Renal cortex interstitium (tissue), 11 donors: ENCODE data around the gene PIK3C2G. TPM values are rescaled to one million over a fixed set of nuclear protein-coding genes. Genes with fewer than 3 reads are reported as not detected.
A peak's percentile ranks its signal among the peaks of the same experiment; 100 is the strongest.

Experiments
- DNase-seq, 11 donors: peaks; one replicate each; pipeline ENCODE4 v3.0.0-alpha.2; 2013; ENCODE audit warnings: low read depth in 9 of 11, low spot score in 4 of 11; ENCODE audit errors: extremely low read depth in 1 of 11
- polyA plus RNA-seq, 3 donors: library from polyadenylated mRNA; unstranded; fragments of 120-200 nt; gene quantifications; one replicate each; pipeline ENCODE4 v1.2.1, GENCODE V29; 2013; ENCODE audit not compliant: insufficient read length in 3 of 3

Gene PIK3C2G
- polyA plus RNA-seq, 3 donors, result 3.0 to 6.2 (median 3.1) TPM

- DNase-seq, result no peak
These were observed 61.8 kb downstream of the PIK3C2G start for GRCh38 chr12:18323159-18323558.

GRCh38 chr12:18327036-18327435, 65.7 kb downstream of the PIK3C2G start:
- no peak for DNase-seq

DNA sequence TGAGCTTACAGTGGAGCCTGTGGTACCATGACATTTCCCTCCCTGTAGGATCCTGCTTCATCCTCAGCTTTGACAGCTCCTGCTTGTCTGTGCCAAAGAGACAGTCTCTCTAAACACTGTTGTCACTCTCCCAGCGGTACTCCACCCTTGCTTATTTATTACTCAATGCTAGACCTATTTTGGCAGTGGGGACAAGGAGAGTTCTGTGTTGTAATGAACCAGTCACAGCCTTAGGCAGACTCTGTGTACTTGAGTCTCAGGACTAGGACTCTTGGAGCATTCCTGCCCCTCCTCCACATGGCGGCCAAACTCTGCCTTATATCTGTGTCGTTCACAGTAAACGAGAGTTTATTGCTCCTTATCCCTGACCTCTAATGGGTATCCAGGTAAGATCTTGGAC, 70.9 kb downstream of the PIK3C2G start:
- DNase-seq, result no peak

DNA sequence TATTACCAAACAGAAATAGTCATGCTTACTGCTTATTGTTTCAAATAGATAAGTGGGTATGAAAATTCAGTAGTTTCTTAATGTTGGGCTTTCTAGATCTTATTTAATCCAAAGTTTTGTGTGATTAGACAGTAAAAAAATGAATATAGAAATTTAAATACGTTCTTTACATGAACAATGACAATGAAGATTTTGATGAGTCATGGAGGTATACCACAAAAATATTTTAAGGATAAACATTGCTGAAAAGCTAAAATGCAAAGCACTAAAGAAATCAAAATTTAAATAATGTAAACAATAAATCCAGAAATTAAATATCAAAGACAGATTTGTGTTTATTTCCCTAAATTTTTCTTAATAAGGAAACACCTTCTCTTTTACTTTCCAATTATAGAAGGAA, 78.3 kb downstream of the PIK3C2G start:
- no peak for DNase-seq

- DNase-seq, result no peak
These were observed 78.9 kb downstream of the PIK3C2G start for GRCh38 chr12:18340186-18340585.

GRCh38 chr12:18340786-18341185, 79.5 kb downstream of the PIK3C2G start:
- DNase-seq, result no peak

DNA sequence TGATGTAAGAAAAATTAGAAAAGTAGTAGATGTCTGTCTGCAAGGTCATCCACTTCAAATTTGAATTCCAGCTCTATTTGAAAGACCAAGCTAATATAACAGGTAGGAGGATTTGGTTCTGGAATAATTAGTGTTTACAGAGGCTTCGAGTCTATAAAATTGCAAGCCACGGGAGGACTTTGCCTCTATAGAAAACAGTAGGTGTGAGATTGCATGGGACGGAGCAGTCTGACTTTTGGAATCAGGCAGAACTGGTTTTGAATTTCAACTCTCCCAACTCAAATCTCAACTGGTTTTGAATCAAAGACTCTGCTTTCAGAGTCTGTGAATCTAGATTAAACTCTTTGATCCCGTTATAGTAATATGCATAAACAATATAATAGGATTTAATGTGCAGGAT, 82.4 kb downstream of the PIK3C2G start:
- no peak for DNase-seq

GRCh38 chr12:18345021-18345735, 83.9 kb downstream of the PIK3C2G start:
- no peak for DNase-seq

DNA sequence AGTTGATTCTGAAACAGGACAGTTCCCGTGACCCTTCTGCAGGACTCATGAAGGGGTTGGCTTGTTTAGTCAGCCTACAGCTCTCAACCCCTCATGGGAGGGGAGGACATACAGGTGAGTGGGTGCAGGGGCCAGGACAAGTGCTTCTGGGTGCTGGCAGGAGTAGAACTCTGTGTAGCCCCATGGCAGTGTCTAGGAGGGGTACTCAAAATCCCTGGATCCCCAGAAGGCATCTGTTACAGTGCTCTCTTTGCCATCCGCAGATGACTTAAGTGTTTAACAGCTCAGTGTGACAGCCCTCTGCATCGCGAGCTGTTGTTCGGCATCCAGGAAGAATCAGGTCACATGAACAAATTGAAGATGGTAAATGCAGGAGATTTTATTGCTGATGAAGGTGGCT, 91.0 kb downstream of the PIK3C2G start:
- DNase-seq, result no peak

- no peak for DNase-seq
These were observed 94.1 kb downstream of the PIK3C2G start for GRCh38 chr12:18355429-18355828.

GRCh38 chr12:18358077-18358476, 96.8 kb downstream of the PIK3C2G start:
- DNase-seq, result no peak

- no peak for DNase-seq
These were observed 97.6 kb downstream of the PIK3C2G start for GRCh38 chr12:18358930-18359329.

DNA sequence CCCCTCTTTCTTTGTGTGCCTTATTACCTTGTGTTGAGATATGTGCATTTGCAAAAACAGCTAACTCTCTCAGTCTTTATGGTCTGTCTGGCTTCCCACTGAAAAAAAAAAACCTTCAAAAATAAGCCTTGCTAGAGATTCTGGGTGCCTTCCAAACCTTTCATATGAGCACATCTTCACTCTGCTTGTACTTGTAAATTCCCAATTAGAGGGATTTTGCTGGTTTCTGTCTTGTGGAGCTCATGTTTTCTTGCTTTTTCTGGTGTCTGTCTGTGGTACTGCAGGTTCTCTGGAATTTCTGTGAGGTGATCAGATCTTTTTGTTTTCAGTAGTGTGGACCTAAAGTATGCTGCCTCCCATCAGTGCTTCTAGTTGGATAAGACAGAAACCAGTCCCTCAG, 100.1 kb downstream of the PIK3C2G start:
- DNase-seq, result no peak

GRCh38 chr12:18363321-18363720, 102.0 kb downstream of the PIK3C2G start:
- no peak for DNase-seq

GRCh38 chr12:18368594-18368993, 107.3 kb downstream of the PIK3C2G start:
- no peak for DNase-seq

DNA sequence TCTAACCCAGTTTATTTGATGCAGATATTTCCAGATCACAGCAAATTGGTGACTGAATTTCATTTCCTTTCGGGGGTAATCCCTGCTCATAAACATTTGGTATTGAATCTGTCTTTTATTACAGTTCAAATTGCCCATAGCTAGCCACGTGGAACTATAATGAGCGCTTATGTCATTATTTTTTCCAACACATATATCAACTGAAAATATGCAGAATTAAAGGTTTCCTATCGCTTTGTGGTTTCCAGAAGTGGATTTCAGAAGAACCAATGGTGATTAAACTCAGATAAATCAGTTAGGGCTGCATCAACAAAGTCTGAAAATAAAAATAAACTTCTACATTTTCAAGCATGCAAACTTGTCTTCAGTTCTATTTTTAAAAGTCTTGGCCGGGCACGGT, 111.9 kb downstream of the PIK3C2G start:
- no peak for DNase-seq

- no peak for DNase-seq
These were observed 113.8 kb downstream of the PIK3C2G start for GRCh38 chr12:18375131-18375530.

- DNase-seq, result no peak
These were observed 114.3 kb downstream of the PIK3C2G start for GRCh38 chr12:18375583-18375982.

GRCh38 chr12:18382236-18382885, 121.0 kb downstream of the PIK3C2G start:
- no peak for DNase-seq

DNA sequence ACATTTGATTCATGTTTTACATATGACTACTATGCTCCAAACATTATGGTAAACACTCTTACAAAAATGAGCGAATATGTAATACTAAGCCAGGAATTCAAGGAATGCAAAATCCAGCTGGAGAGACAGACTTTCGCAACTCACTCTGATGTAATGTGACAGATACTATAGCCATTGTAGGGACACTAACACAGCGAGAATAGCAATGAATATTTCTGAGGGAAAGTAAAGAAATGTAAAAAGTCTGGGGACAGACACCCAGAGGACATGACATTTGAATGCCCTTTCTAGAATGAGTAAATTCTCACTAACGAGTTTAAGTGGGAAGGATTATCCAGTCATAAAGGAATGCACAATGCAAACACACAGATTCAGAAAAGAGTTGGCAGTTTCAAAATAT, 121.9 kb downstream of the PIK3C2G start:
- DNase-seq, result peak in 10 of 11 donors; percentile 13 to 64 (median 43)

- no peak for DNase-seq
These were observed 126.4 kb downstream of the PIK3C2G start for GRCh38 chr12:18387706-18388105.
